ENCODE data around the gene CERK.

CERK gene

GRCh38 chr22:46672731-46673130 lies 65.3 kb downstream of the CERK start:
- DNase-seq (ENCODE audit: insufficient read length) (no peak), FAIRE-seq (no peak)
- TF ChIP-seq POLR2AphosphoS5 (IDR thresholded peaks at IDR 0.05; ENCODE audit: low read depth, low read length) (no peak), TAF1 (IDR thresholded peaks at IDR 0.05; ENCODE audit: borderline replicate concordance, low read depth, low read length) (no peak), POLR2A (IDR thresholded peaks at IDR 0.05; ENCODE audit: low read depth, low read length) (no peak)

GRCh38 chr22:46671824-46672432 lies 66.1 kb downstream of the CERK start:
- TF ChIP-seq TAF1 (IDR thresholded peaks at IDR 0.05; ENCODE audit: borderline replicate concordance, low read depth, low read length) = no peak
- no peak for TF ChIP-seq POLR2AphosphoS5 (IDR thresholded peaks at IDR 0.05; ENCODE audit: low read depth, low read length)
- TF ChIP-seq POLR2A (IDR thresholded peaks at IDR 0.05; ENCODE audit: low read depth, low read length) = no peak
- DNase-seq (ENCODE audit: insufficient read length) = no peak
- FAIRE-seq = no peak

GRCh38 chr22:46669201-46669600 lies 68.9 kb downstream of the CERK start:
- TF ChIP-seq POLR2A (IDR thresholded peaks at IDR 0.05; ENCODE audit: low read depth, low read length) (no peak), POLR2AphosphoS5 (IDR thresholded peaks at IDR 0.05; ENCODE audit: low read depth, low read length) (no peak), TAF1 (IDR thresholded peaks at IDR 0.05; ENCODE audit: borderline replicate concordance, low read depth, low read length) (no peak)
- FAIRE-seq (no peak), DNase-seq (ENCODE audit: insufficient read length) (no peak)

- no peak for TF ChIP-seq TAF1 (IDR thresholded peaks at IDR 0.05; ENCODE audit: borderline replicate concordance, low read depth, low read length)
- no peak for TF ChIP-seq POLR2A (IDR thresholded peaks at IDR 0.05; ENCODE audit: low read depth, low read length)
- TF ChIP-seq POLR2AphosphoS5 (IDR thresholded peaks at IDR 0.05; ENCODE audit: low read depth, low read length) = no peak
- DNase-seq (ENCODE audit: insufficient read length) (no peak), FAIRE-seq (no peak)
These were observed 69.9 kb downstream of the CERK start for GRCh38 chr22:46668116-46668515.

- DNase-seq (ENCODE audit: insufficient read length) (no peak), FAIRE-seq (no peak)
- TF ChIP-seq TAF1 (IDR thresholded peaks at IDR 0.05; ENCODE audit: borderline replicate concordance, low read depth, low read length) (no peak), POLR2AphosphoS5 (IDR thresholded peaks at IDR 0.05; ENCODE audit: low read depth, low read length) (no peak), POLR2A (IDR thresholded peaks at IDR 0.05; ENCODE audit: low read depth, low read length) (no peak)
These were observed 70.8 kb downstream of the CERK start for GRCh38 chr22:46667245-46667623.

GRCh38 chr22:46666577-46667244 lies 71.3 kb downstream of the CERK start:
- DNase-seq (ENCODE audit: insufficient read length) (no peak), FAIRE-seq (no peak)
- TF ChIP-seq POLR2AphosphoS5 (IDR thresholded peaks at IDR 0.05; ENCODE audit: low read depth, low read length) = no peak
- TF ChIP-seq TAF1 (IDR thresholded peaks at IDR 0.05; ENCODE audit: borderline replicate concordance, low read depth, low read length) = no peak
- no peak for TF ChIP-seq POLR2A (IDR thresholded peaks at IDR 0.05; ENCODE audit: low read depth, low read length)

- no peak for TF ChIP-seq POLR2AphosphoS5 (IDR thresholded peaks at IDR 0.05; ENCODE audit: low read depth, low read length)
- TF ChIP-seq POLR2A (IDR thresholded peaks at IDR 0.05; ENCODE audit: low read depth, low read length) = no peak
- TF ChIP-seq TAF1 (IDR thresholded peaks at IDR 0.05; ENCODE audit: borderline replicate concordance, low read depth, low read length) = no peak
- FAIRE-seq = no peak
- no peak for DNase-seq (ENCODE audit: insufficient read length)
These were observed 72.2 kb downstream of the CERK start for GRCh38 chr22:46665751-46666280.

- DNase-seq (ENCODE audit: insufficient read length) (no peak), FAIRE-seq (no peak)
- TF ChIP-seq TAF1 (IDR thresholded peaks at IDR 0.05; ENCODE audit: borderline replicate concordance, low read depth, low read length) (no peak), POLR2A (IDR thresholded peaks at IDR 0.05; ENCODE audit: low read depth, low read length) (no peak), POLR2AphosphoS5 (IDR thresholded peaks at IDR 0.05; ENCODE audit: low read depth, low read length) (no peak)
These were observed 72.8 kb downstream of the CERK start for GRCh38 chr22:46665151-46665695.

- no peak for DNase-seq (ENCODE audit: insufficient read length)
- TF ChIP-seq TAF1 (IDR thresholded peaks at IDR 0.05; ENCODE audit: borderline replicate concordance, low read depth, low read length) (no peak), POLR2A (IDR thresholded peaks at IDR 0.05; ENCODE audit: low read depth, low read length) (no peak), POLR2AphosphoS5 (IDR thresholded peaks at IDR 0.05; ENCODE audit: low read depth, low read length) (no peak)
- no peak for FAIRE-seq
These were observed 73.7 kb downstream of the CERK start for GRCh38 chr22:46664301-46664855.

GRCh38 chr22:46663436-46664100 lies 74.5 kb downstream of the CERK start:
- TF ChIP-seq POLR2A (IDR thresholded peaks at IDR 0.05; ENCODE audit: low read depth, low read length) = no peak
- no peak for TF ChIP-seq POLR2AphosphoS5 (IDR thresholded peaks at IDR 0.05; ENCODE audit: low read depth, low read length)
- no peak for TF ChIP-seq TAF1 (IDR thresholded peaks at IDR 0.05; ENCODE audit: borderline replicate concordance, low read depth, low read length)
- DNase-seq (ENCODE audit: insufficient read length) (no peak), FAIRE-seq (no peak)

- TF ChIP-seq POLR2AphosphoS5 (IDR thresholded peaks at IDR 0.05; ENCODE audit: low read depth, low read length) = no peak
- no peak for TF ChIP-seq TAF1 (IDR thresholded peaks at IDR 0.05; ENCODE audit: borderline replicate concordance, low read depth, low read length)
- no peak for TF ChIP-seq POLR2A (IDR thresholded peaks at IDR 0.05; ENCODE audit: low read depth, low read length)
- FAIRE-seq = no peak
- no peak for DNase-seq (ENCODE audit: insufficient read length)
These were observed 75.1 kb downstream of the CERK start for GRCh38 chr22:46663001-46663400.

All from GM12892 (cell line).